Measurements from ENCODE around the gene ACAA1.

GRCh38 chr3:38157595-38157994, 20.7 kb upstream of the ACAA1 start:
- TF ChIP-seq, protein P1, sequence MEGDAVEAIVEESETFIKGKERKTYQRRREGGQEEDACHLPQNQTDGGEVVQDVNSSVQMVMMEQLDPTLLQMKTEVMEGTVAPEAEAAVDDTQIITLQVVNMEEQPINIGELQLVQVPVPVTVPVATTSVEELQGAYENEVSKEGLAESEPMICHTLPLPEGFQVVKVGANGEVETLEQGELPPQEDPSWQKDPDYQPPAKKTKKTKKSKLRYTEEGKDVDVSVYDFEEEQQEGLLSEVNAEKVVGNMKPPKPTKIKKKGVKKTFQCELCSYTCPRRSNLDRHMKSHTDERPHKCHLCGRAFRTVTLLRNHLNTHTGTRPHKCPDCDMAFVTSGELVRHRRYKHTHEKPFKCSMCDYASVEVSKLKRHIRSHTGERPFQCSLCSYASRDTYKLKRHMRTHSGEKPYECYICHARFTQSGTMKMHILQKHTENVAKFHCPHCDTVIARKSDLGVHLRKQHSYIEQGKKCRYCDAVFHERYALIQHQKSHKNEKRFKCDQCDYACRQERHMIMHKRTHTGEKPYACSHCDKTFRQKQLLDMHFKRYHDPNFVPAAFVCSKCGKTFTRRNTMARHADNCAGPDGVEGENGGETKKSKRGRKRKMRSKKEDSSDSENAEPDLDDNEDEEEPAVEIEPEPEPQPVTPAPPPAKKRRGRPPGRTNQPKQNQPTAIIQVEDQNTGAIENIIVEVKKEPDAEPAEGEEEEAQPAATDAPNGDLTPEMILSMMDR (conservative IDR thresholded peaks at IDR 0.05; ENCODE audit: low read depth, low read length): no peak
- no peak for TF ChIP-seq EZH2phosphoT487 (IDR thresholded peaks at IDR 0.05; ENCODE audit: borderline replicate concordance, low read length)

All from PC-3 (cell line).